Measurements from ENCODE around the gene DNAH14.
"Not testable (repeated sequence)": the region's sequence is repeated elsewhere in the genome, so short reads cannot be mapped to it uniquely, and the experiment has no call there.

DNAH14 gene

DNA sequence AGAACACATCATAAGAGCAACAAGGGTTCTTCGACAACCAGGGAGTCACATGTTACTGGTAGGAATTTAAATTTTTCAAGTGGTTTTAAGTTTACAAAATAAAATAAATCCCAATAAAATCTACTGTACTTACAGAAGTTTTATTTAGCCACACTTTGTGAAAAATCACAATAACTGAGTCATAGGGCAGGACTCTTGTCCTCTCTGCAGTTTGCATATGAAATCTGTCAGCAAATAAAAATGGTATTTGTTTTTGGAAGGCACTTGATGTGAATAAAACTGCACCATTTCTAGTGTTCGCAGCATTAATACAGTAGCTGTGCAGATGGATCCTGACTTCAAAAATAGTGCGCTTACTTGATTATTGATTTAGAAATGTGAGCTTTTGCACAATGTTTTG is 348.0 kb downstream of the DNAH14 start:
- DNase-seq: no peak

DNA sequence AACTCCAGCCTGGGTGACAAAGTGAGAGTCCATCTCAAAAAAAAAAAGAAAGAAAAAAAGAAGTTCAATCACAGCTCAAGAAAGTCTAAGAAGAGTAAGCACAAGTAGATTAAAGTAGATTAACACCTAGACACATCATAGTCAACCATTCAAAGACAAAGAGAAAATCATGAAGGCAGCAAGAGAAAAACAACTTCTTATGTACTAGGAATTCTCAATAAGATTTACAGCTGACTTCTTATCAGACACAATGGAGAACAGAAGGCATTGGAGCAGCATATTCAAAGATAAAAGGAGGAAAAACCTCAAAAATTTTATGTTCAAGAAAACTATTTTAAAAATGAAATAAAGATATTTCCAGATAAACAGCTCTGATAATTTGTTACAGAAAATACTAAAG is 351.1 kb downstream of the DNAH14 start:
- DNase-seq: no peak

- DNase-seq: no peak
Observed at GRCh38 chr1:225290244-225290643, 360.8 kb downstream of the DNAH14 start.

DNA sequence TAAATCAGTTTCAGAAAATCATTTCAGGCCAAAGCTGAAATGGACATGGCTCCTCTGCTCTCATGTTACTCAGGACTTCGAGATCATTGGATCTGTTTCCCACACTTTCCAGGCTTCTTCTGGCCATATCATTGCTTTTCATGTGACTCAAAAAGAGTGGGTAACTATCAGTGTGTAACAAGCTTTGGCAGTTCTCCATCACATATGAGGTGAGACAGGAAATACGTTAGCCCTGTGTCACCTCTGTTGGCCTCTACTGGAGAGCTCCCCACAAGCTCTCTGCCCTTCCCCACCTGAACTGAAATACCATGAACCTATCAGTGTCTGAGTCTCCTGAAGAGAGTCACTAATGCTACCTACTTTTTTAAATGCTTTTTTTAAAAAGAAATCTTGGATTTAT is 370.1 kb downstream of the DNAH14 start:
- no peak for DNase-seq

DNA sequence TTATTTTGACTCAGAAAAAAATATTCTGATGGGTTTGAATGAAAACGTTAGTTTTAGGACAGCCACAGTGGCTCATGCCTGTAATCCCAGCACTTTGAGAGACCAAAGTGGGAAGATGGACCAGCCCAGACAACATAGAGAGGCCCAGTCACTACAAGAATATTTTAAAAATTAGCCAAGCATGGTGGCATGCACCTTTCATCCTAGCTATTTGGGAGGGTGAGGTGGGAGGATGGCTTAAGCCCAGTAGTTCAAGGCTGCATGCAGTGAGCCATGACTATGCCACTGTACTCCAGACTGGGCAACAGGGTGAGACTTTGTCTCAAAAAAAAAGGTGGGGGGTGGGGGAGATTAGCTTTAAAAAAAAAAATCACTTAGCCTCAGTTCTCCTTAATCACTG is 370.9 kb downstream of the DNAH14 start:
- no peak for DNase-seq

GRCh38 chr1:225304996-225305395 is 375.5 kb downstream of the DNAH14 start:
- no peak for DNase-seq

DNA sequence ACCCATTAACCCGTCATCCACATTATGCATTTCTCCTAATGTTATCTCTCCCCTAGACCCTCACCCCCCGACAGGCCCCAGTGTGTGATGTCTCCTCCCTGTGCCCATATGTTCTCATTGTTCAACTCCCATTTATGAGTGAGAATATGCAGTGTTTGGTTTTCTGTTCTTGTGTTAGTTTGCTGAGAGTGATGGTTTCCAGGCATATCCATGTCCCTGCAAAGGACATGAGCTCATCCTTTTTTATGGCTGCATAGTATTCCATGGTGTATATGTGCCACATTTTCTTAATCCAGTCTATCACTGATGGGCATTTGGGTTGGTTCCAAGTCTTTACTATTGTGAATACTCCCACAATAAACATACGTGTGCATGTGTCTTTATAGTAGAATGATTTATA is 381.1 kb downstream of the DNAH14 start:
- not testable (repeated sequence) for DNase-seq

GRCh38 chr1:225318706-225319575 is 389.5 kb downstream of the DNAH14 start:
- no peak for DNase-seq

DNA sequence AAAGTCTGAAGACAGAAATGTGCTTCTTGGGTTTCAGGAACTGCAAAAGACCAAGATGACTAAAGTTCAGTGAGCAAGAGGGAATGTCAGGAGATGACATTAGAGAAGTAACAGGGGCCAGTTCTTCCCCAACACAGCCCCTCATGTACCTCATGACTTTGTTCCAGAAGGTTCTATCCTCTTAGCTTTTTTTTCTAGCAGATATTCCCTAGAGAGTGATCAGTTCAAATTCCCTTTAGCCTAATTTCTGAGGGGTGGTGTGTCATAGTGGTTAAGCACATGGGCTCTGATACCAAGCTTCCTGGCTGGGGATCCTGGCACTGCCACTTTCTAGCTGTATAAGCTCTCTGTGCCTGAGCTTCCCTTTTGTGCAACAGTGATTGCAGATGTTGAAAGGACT is 390.4 kb downstream of the DNAH14 start:
- DNase-seq: no peak

DNA sequence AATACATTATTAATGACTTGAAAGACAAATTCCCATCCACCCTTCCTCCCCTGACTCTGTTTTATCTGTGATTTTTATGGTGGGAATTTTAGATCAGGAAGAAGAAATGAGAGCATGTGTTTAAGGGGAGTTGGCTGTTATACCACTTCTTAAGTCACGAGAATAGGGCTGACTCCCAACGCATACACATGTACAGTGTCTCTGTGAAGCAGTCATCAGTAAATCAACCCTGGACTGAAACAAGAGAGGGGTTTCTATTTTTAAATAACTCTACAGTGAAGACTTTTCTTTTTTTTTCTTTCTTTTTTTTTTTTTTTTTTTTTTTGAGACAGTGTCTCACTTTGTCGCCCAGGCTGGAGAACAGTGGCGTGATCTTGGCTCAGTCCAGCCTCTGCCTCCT is 392.3 kb downstream of the DNAH14 start:
- DNase-seq: no peak

- no peak for DNase-seq
Observed at GRCh38 chr1:225329041-225329440, 399.6 kb downstream of the DNAH14 start.

DNA sequence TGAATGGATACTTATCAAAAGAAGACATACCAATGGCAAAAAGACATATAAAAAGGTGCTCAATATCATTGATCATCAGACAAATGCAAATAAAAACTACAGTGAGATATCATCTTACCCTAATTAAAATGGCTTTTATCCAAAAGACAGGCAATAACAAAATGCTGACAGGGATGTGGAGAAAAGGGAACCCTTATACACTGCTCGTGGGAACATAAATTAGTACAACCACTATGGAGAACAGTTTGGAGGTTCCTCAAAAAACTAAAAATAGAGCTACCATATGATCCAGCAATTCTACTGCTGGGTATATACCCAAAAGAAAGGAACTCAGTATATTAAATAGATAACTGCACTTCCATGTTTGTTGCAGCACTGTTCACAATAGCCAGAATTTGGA is 400.5 kb downstream of the DNAH14 start:
- DNase-seq: not testable (repeated sequence)

DNA sequence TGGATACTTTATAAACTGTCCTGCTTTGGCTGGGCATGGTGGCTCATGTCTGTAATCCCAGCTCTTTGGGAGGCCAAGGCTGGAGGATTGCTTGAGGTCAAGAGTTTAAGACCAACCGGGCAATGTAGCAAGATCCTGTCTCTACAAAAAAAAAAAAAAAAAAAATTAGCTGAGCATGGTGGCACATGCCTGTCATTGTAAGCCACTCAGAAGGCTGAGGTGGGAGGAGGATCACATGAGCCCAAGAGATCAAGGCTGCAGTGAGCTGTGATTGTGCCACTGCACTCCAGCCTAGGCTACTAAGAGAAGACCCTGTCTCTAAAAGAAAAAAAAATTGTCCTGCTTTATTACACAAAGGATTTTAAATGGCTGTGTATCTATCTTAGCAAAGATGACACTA is 403.2 kb downstream of the DNAH14 start:
- no peak for DNase-seq

GRCh38 chr1:225335098-225335778 is 405.8 kb downstream of the DNAH14 start:
- DNase-seq: not testable (repeated sequence)

DNA sequence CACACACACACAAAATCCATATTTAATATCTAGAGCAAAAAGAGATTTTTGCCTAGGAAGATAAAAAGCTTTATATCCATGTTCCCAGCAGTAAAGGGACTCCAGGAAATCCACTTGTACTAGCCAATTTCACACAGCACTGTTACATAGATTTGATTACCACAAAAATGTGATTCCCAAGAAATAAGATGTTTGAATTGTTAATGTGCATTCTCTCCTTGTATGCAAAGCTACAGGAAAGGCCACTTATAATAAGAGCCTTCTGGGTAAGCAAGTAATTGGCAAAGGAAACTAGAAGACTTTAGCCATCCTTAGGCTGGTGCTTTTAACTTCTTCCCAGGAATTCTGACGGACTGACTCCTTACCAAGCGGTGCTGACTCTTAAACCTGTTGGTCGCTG is 409.1 kb downstream of the DNAH14 start:
- no peak for DNase-seq

- DNase-seq: no peak
Observed at GRCh38 chr1:225341642-225342041, 412.2 kb downstream of the DNAH14 start.

- DNase-seq: no peak
Observed at GRCh38 chr1:225342695-225343094, 413.2 kb downstream of the DNAH14 start.

GRCh38 chr1:225343618-225344017 is 414.1 kb downstream of the DNAH14 start:
- no peak for DNase-seq

DNA sequence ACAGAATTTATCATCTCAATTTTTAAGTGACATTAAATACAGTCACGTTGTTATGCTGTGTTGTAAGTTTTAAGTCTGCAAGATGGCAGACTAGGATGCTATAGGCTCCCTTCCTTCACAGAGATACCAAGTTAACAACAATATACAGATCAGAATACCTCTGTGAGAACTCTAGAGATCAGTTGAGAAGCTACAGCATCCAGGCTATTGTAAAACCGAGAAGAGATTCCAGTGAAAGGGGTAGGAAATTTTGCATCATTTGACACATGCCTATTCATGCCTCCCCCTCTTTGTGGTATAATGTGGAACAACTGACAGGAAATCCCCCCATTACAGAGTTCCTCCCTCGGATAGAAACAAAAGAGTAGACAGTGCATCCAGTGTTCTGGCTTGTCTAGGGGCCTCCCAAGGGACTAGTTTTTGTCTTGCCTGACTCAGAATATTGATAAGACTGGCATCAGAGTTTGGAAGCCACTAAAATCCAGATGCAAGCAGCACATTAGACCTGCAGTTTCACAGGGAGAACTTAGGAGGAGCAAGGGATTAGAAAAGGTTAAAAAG is 417.7 kb downstream of the DNAH14 start:
- DNase-seq: no peak

DNA sequence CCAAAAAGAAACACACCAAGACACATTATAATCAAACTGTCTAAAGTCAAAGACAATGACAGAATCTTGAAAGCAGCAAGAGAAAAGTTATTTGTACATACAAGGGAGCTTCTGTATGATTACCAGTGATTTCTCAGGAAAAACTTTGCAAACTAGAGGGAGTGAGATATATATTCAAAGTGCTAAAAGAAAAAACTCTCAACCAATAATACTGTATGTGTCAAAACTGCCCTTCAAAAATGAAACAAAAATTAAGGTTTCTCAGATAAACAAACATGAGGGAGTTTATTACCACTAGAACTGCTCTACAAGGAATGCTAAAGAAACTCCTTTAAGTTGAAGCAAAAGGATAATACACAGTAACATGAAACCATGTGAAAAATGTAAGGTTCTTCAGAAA is 418.9 kb downstream of the DNAH14 start:
- DNase-seq: no peak

GRCh38 chr1:225349826-225350225 is 420.4 kb downstream of the DNAH14 start:
- DNase-seq: no peak

DNA sequence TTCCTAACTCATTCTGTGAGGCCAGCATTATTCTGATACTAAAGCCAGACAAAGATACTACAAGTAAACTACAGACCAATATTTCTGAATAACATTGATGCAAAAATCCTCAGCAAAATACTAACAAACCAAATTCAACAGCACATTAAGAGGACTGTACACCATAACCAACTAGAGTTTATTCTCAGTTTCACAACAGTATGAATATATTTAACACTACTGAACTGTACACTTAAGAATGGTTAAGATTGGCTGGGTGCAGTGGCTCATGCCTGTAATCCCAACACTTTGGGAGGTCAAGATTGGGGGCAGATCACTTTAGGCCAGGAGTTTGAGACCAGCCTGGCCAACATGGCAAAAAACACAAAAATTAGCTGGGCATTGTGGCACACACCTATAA is 421.4 kb downstream of the DNAH14 start:
- no peak for DNase-seq

DNA sequence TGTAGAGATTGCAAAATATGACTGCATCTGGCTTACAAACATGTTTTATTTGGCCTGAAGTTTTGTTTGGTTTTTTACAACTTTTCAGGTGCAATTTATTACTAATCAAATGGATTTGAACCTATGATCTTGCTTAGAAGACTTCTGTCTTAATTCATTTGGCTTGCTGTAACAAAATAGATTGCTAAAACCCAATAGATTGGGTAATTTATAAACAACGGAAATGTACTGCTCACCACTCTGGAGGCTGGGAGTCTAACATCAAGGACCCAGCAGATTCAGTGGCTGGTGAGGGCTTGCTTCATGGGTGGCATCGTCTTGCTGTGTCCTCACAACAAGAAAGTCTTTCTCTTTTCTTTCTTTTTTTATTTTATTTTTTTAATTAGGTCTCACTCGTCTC is 425.4 kb downstream of the DNAH14 start:
- DNase-seq: no peak

DNA sequence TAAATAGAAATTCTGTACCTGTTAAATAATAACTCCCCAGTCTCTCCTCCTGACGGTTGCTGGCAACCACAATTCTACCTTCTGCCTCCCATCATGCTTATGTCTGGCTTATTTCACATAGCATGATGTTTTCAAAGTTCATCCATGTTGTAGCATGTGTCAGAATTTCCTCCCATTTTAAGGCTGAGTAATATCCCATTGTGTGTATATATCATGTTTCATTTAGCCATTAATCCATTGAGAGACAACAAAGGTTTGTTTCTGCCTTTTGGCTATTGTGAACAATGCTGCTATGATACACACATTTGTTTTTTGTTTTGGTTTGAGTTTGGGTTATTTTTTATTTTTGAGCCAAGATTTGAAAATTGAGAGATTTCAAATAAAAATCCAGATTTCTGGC is 426.4 kb downstream of the DNAH14 start:
- DNase-seq: no peak
